Measurements from ENCODE around the gene OSMR.

OSMR gene

DNA sequence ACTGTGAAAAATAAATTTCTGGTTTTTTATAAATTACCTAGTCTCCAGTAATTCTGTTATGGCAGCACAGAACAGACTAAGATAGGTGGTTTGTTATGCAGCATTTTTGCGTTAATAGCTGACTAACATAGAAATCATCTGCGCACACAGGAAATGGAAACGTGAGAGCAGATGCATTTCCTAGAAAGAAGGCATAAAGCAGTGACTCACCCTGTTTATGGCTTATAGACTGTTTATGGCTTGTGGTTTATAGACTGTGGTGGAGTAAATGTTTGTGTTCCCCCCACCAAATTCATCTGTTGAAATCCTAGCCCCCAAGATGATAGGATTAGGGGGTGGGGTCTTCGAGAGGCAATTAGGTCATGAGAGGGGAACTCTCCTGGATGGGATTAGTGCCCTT lies 18.3 kb upstream of the OSMR start (continued):
- TF ChIP-seq ZNF561 (tag by site-specific recombination; IDR thresholded peaks at IDR 0.05; ENCODE audit: borderline replicate concordance): no peak
- TF ChIP-seq GFI1B (tag by site-specific recombination; IDR thresholded peaks at IDR 0.05): no peak
- TF ChIP-seq, protein P1, sequence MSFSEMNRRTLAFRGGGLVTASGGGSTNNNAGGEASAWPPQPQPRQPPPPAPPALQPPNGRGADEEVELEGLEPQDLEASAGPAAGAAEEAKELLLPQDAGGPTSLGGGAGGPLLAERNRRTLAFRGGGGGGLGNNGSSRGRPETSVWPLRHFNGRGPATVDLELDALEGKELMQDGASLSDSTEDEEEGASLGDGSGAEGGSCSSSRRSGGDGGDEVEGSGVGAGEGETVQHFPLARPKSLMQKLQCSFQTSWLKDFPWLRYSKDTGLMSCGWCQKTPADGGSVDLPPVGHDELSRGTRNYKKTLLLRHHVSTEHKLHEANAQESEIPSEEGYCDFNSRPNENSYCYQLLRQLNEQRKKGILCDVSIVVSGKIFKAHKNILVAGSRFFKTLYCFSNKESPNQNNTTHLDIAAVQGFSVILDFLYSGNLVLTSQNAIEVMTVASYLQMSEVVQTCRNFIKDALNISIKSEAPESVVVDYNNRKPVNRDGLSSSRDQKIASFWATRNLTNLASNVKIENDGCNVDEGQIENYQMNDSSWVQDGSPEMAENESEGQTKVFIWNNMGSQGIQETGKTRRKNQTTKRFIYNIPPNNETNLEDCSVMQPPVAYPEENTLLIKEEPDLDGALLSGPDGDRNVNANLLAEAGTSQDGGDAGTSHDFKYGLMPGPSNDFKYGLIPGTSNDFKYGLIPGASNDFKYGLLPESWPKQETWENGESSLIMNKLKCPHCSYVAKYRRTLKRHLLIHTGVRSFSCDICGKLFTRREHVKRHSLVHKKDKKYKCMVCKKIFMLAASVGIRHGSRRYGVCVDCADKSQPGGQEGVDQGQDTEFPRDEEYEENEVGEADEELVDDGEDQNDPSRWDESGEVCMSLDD (tag by site-specific recombination; IDR thresholded peaks at IDR 0.05): peak; percentile 25; the same call in 1 of the 2 replicates
- TF ChIP-seq BCL6B (tag by site-specific recombination; IDR thresholded peaks at IDR 0.05): peak; percentile 100
- TF ChIP-seq ZNF416 (tag by site-specific recombination; IDR thresholded peaks at IDR 0.05): no peak
- no peak for TF ChIP-seq ZNF548 (tag by site-specific recombination; IDR thresholded peaks at IDR 0.05)
- TF ChIP-seq SETDB1 (IDR thresholded peaks at IDR 0.05; ENCODE audit: insufficient read length, low read length): peak; percentile 93
- TF ChIP-seq WT1 (tag by site-specific recombination; IDR thresholded peaks at IDR 0.05): no peak
- TF ChIP-seq AEBP2 (tag by site-specific recombination; IDR thresholded peaks at IDR 0.05; ENCODE audit: borderline replicate concordance): no peak
- TF ChIP-seq SP3 (tag by site-specific recombination; IDR thresholded peaks at IDR 0.05): peak; percentile 47; the same call in 1 of the 2 replicates
- no peak for TF ChIP-seq REPIN1 (tag by site-specific recombination; IDR thresholded peaks at IDR 0.05; ENCODE audit: low read depth)
- TF ChIP-seq ZNF785 (tag by site-specific recombination; IDR thresholded peaks at IDR 0.05): no peak
- peak; percentile 76 for TF ChIP-seq ZNF600 (tag by site-specific recombination; IDR thresholded peaks at IDR 0.05)
- no peak for TF ChIP-seq PBX3 (CRISPR knock-in tag; IDR thresholded peaks at IDR 0.05)
- no peak for TF ChIP-seq ZNF621 (tag by site-specific recombination; IDR thresholded peaks at IDR 0.05)

GRCh38 chr5:38830521-38831051 lies 15.2 kb upstream of the OSMR start:
- no peaks in the 10 kb centered on the region for H3K36me3 ChIP-seq (ENCODE audit: control insufficient read depth in 2 of 2, insufficient read depth in 1 of 2, low read length in 2 of 2)
- ChIA-PET CTCF (interaction anchor here (0.8 to 4.1 kb wide), 4 partner anchors 14 to 92 kb away, joined by 3 to 52 read pairs (median 4); no protein-coding TSS in a partner anchor), POLR2A (no interaction called here)
- no peak overlapping the region for H3K27ac ChIP-seq (ENCODE audit: extremely low read depth, low read depth, low read length)
- no peaks in the 10 kb centered on the region; the same call in 1 of the 2 replicates for H3K9me3 ChIP-seq (ENCODE audit: control insufficient read depth, insufficient read depth, low read depth, low read length)
- no peak overlapping the region for H3K4me3 ChIP-seq (ENCODE audit: low read depth, low read length)
- H3K4me1 ChIP-seq (ENCODE audit: control insufficient read depth, insufficient read depth, low read length): 0 out of 2 replicates have a peak, but pooled peaks cover 3% of the 10 kb centered on the region
- no peak for TF ChIP-seq ZNF280C (tag by site-specific recombination; IDR thresholded peaks at IDR 0.05)
- TF ChIP-seq ZNF658 (tag by site-specific recombination; IDR thresholded peaks at IDR 0.05): no peak
- TF ChIP-seq ZNF544 (tag by site-specific recombination; IDR thresholded peaks at IDR 0.05): no peak
- no peak for TF ChIP-seq ZNF350 (tag by site-specific recombination; IDR thresholded peaks at IDR 0.05)
- TF ChIP-seq ZNF140 (tag by site-specific recombination; IDR thresholded peaks at IDR 0.05): no peak
- no peak for TF ChIP-seq ZNF501 (tag by site-specific recombination; IDR thresholded peaks at IDR 0.05)
- no peak for TF ChIP-seq ZNF114 (tag by site-specific recombination; IDR thresholded peaks at IDR 0.05)
- no peak for TF ChIP-seq ZEB2 (tag by site-specific recombination; IDR thresholded peaks at IDR 0.05)
- TF ChIP-seq ZNF747 (tag by site-specific recombination; IDR thresholded peaks at IDR 0.05): no peak
- TF ChIP-seq ZNF488 (tag by site-specific recombination; IDR thresholded peaks at IDR 0.05): no peak
- TF ChIP-seq ZNF335 (tag by site-specific recombination; conservative IDR thresholded peaks at IDR 0.05): no peak
- TF ChIP-seq ZBTB21 (tag by site-specific recombination; IDR thresholded peaks at IDR 0.05): no peak
- no peak for TF ChIP-seq ZNF473 (tag by site-specific recombination; IDR thresholded peaks at IDR 0.05)
- TF ChIP-seq ZNF510 (tag by site-specific recombination; IDR thresholded peaks at IDR 0.05; ENCODE audit: insufficient replicate concordance): no peak

Measured in HEK293 (cell line).